ENCODE data around the gene FXYD4. TPM values are rescaled to one million over a fixed set of nuclear protein-coding genes. Genes with fewer than 3 reads are reported as not detected.
A peak's percentile ranks its signal among the peaks of the same experiment; 100 is the strongest.

The FXYD4 gene
- total and polyA plus RNA-seq, 2 of the 8 experiments (the other 6 are each of a cell fraction or from before 2014, with no cell fraction given) = not detected

DNA sequence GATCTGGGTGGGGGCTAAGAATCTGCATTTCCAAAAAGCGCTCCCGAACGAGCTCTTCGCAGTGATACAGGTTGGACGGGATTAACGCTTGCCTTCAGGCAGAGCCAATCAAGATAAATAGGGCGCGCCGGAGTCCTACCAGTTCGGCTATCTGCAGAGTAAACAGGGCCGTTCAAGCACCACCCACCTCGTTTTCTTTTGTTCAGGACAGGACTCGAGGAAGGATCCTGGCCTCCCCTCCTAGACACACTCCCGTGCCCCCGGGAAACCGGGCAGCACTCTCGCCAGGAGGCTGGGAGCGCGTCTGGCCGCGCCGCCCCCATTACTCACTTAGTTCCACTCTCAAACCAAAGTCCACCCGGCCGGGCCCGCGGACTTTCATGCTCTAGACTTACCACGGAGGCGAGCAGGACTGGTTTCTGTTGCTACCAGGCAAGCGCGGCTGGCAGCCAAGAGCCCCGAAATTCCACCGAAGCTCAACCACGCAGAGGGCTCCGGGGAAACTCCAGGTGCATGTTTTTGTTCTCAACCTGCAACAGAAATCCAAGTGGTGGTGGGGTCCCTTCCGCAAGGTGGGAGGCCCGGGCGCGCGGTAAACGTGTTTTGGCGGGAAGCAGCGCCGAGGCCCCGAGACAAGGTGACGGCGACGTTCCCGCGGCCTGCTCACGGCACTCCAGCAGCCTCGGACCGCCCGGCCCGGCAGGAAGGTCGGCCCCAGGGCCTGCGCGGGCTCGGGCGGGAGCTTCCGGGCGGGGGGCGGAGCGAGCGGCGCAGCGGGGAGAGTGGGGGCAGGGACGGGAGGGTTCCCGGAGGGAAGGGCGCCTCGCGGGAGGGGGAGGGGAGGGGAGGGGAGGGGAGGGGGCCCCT is 24.9 kb downstream of the FXYD4 start (continued):
- TF ChIP-seq CBX5 (IDR thresholded peaks at IDR 0.05; ENCODE audit: low read depth, low read length) (no peak), TEAD4 (IDR thresholded peaks at IDR 0.05; ENCODE audit: low read depth, low read length) (no peak), CBX8 (IDR thresholded peaks at IDR 0.05; ENCODE audit: borderline replicate concordance, low read depth, low read length) (no peak), EZH2 (IDR thresholded peaks at IDR 0.05; ENCODE audit: low read depth, low read length, severe bottlenecking) (no peak), KDM1A (IDR thresholded peaks at IDR 0.05; ENCODE audit: borderline replicate concordance, low read length) (no peak), RBBP5 (IDR thresholded peaks at IDR 0.05; ENCODE audit: borderline replicate concordance, low read depth, low read length) (no peak), SIRT6 (IDR thresholded peaks at IDR 0.05; ENCODE audit: low read length) (no peak), SP2 (IDR thresholded peaks at IDR 0.05; ENCODE audit: low read length) (no peak), POLR2AphosphoS5 (IDR thresholded peaks at IDR 0.05; ENCODE audit: low read depth, low read length) (peak; percentile 65), EGR1 (IDR thresholded peaks at IDR 0.05; ENCODE audit: borderline replicate concordance, low read depth, low read length) (no peak)
- TF ChIP-seq, protein P1, sequence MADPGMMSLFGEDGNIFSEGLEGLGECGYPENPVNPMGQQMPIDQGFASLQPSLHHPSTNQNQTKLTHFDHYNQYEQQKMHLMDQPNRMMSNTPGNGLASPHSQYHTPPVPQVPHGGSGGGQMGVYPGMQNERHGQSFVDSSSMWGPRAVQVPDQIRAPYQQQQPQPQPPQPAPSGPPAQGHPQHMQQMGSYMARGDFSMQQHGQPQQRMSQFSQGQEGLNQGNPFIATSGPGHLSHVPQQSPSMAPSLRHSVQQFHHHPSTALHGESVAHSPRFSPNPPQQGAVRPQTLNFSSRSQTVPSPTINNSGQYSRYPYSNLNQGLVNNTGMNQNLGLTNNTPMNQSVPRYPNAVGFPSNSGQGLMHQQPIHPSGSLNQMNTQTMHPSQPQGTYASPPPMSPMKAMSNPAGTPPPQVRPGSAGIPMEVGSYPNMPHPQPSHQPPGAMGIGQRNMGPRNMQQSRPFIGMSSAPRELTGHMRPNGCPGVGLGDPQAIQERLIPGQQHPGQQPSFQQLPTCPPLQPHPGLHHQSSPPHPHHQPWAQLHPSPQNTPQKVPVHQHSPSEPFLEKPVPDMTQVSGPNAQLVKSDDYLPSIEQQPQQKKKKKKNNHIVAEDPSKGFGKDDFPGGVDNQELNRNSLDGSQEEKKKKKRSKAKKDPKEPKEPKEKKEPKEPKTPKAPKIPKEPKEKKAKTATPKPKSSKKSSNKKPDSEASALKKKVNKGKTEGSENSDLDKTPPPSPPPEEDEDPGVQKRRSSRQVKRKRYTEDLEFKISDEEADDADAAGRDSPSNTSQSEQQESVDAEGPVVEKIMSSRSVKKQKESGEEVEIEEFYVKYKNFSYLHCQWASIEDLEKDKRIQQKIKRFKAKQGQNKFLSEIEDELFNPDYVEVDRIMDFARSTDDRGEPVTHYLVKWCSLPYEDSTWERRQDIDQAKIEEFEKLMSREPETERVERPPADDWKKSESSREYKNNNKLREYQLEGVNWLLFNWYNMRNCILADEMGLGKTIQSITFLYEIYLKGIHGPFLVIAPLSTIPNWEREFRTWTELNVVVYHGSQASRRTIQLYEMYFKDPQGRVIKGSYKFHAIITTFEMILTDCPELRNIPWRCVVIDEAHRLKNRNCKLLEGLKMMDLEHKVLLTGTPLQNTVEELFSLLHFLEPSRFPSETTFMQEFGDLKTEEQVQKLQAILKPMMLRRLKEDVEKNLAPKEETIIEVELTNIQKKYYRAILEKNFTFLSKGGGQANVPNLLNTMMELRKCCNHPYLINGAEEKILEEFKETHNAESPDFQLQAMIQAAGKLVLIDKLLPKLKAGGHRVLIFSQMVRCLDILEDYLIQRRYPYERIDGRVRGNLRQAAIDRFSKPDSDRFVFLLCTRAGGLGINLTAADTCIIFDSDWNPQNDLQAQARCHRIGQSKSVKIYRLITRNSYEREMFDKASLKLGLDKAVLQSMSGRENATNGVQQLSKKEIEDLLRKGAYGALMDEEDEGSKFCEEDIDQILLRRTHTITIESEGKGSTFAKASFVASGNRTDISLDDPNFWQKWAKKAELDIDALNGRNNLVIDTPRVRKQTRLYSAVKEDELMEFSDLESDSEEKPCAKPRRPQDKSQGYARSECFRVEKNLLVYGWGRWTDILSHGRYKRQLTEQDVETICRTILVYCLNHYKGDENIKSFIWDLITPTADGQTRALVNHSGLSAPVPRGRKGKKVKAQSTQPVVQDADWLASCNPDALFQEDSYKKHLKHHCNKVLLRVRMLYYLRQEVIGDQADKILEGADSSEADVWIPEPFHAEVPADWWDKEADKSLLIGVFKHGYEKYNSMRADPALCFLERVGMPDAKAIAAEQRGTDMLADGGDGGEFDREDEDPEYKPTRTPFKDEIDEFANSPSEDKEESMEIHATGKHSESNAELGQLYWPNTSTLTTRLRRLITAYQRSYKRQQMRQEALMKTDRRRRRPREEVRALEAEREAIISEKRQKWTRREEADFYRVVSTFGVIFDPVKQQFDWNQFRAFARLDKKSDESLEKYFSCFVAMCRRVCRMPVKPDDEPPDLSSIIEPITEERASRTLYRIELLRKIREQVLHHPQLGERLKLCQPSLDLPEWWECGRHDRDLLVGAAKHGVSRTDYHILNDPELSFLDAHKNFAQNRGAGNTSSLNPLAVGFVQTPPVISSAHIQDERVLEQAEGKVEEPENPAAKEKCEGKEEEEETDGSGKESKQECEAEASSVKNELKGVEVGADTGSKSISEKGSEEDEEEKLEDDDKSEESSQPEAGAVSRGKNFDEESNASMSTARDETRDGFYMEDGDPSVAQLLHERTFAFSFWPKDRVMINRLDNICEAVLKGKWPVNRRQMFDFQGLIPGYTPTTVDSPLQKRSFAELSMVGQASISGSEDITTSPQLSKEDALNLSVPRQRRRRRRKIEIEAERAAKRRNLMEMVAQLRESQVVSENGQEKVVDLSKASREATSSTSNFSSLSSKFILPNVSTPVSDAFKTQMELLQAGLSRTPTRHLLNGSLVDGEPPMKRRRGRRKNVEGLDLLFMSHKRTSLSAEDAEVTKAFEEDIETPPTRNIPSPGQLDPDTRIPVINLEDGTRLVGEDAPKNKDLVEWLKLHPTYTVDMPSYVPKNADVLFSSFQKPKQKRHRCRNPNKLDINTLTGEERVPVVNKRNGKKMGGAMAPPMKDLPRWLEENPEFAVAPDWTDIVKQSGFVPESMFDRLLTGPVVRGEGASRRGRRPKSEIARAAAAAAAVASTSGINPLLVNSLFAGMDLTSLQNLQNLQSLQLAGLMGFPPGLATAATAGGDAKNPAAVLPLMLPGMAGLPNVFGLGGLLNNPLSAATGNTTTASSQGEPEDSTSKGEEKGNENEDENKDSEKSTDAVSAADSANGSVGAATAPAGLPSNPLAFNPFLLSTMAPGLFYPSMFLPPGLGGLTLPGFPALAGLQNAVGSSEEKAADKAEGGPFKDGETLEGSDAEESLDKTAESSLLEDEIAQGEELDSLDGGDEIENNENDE (IDR thresholded peaks at IDR 0.05; ENCODE audit: insufficient replicate concordance, low read length) = no peak

Measured in H1 (cell line).